Activated CD8-positive, alpha-beta T cell treated with anti-CD3 and anti-CD28 coated beads, Interleukin-2, amount 10 ng/mL, durations not matched to agents 7 days and 5 days (primary cell): ENCODE data around the gene BICDL1. TPM values are rescaled to one million over a fixed set of nuclear protein-coding genes. Genes with fewer than 3 reads are reported as not detected.

Source experiments
- ATAC-seq: fragments of 150-1000 bp; cut with Tn5 transposase; one replicate; pipeline ENCODE4 v1.10.0; 2021; ENCODE audit warnings: moderate library complexity
- CTCF ChIA-PET: fragments of 350-600 bp; sonication (Branson Sonifier 250); formaldehyde crosslinking; loops from one replicate; lab custom pipeline; 2021; ENCODE audit warnings: antibody characterized with exemption; lab: Charles Lee
- POLR2A ChIA-PET: fragments of 350-600 bp; sonication (Branson Sonifier 250); formaldehyde crosslinking; loops from one replicate; lab custom pipeline; 2021; ENCODE audit warnings: antibody characterized with exemption; lab: Charles Lee
- DNase-seq: peaks from one replicate; pipeline ENCODE4 v3.0.0-alpha.2; 2020
- H3K27ac Mint-ChIP-seq: one replicate; pipeline ENCODE4 v1.8.0; 2021; ENCODE audit warnings: mild to moderate bottlenecking, mixed read lengths
- H3K27me3 Mint-ChIP-seq: one replicate; pipeline ENCODE4 v1.8.0; 2021; ENCODE audit warnings: low read depth, mixed read lengths
- H3K36me3 Mint-ChIP-seq: one replicate; pipeline ENCODE4 v1.8.0; 2021; ENCODE audit warnings: low read depth, mixed read lengths
- H3K4me1 Mint-ChIP-seq: one replicate; pipeline ENCODE4 v1.8.0; 2021; ENCODE audit warnings: low read depth, mixed read lengths
- H3K4me3 Mint-ChIP-seq: one replicate; pipeline ENCODE4 v1.8.0; 2021; ENCODE audit warnings: mild to moderate bottlenecking, mixed read lengths
- H3K9me3 Mint-ChIP-seq: one replicate; pipeline ENCODE4 v1.8.0; 2022; ENCODE audit warnings: mixed read lengths; ENCODE audit not compliant: insufficient read depth
- total RNA-seq, 2 experiments: library from RNA; stranded (reverse); gene quantifications; one replicate each; pipeline ENCODE4 v1.2.3, GENCODE V29; 2021

BICDL1 gene
- total RNA-seq, result 10 to 100 TPM; 62.4 to 64.8 TPM

GRCh38 chr12:119988472-119989360 is at the start of gene BICDL1:
Gene BICDL1 (plus strand): TSS chr12:119989236. CDS start chr12:119989869, 633 bp downstream.
- ChIA-PET POLR2A (interaction anchor here (0.6 to 3.4 kb wide), 11 partner anchors 12 to 303 kb away, joined by 3 to 72 read pairs (median 9); partner anchors contain the start of genes RNU4-1, RNU4-2 and RPLP0), CTCF (interaction anchor here (0.7 to 4.8 kb wide), 21 partner anchors 9 to 212 kb away, joined by 3 to 45 read pairs (median 5); partner anchors contain the start of gene RPLP0)
- ATAC-seq (peak; percentile 87), DNase-seq (peak; percentile 97)
- H3K36me3 Mint-ChIP-seq, result peaks cover 26% of the 10 kb centered on the region
- peak within 1 kb of the TSS; percentile 80 for H3K27ac Mint-ChIP-seq
- H3K4me3 Mint-ChIP-seq, result peak within 1 kb of the TSS; percentile 86
- H3K27me3 Mint-ChIP-seq, result peaks cover 2% of the 10 kb centered on the region
- peaks cover 34% of the 10 kb centered on the region for H3K4me1 Mint-ChIP-seq
- no peaks in the 10 kb centered on the region for H3K9me3 Mint-ChIP-seq

- CTCF ChIA-PET, result interaction anchor here (1.3 kb wide), 1 partner anchor 27 kb away, joined by 4 read pairs; no protein-coding TSS in a partner anchor
- Mint-ChIP-seq H3K9me3 (no peaks in the 10 kb centered on the region), H3K4me3 (no peak overlapping the region), H3K27ac (no peak overlapping the region), H3K27me3 (peaks cover 10% of the 10 kb centered on the region), H3K36me3 (no peaks in the 10 kb centered on the region), H3K4me1 (no peaks in the 10 kb centered on the region)
- POLR2A ChIA-PET, result no interaction called here
- DNase-seq (no peak), ATAC-seq (no peak)
Measured at GRCh38 chr12:119940897-119941296, 48.1 kb upstream of the BICDL1 start.

GRCh38 chr12:119942386-119942785 is 46.6 kb upstream of the BICDL1 start:
- ATAC-seq, result no peak
- H3K9me3 Mint-ChIP-seq, result no peaks in the 10 kb centered on the region
- H3K36me3 Mint-ChIP-seq, result no peaks in the 10 kb centered on the region
- no peak for DNase-seq
- peaks cover 8% of the 10 kb centered on the region for H3K27me3 Mint-ChIP-seq
- H3K27ac Mint-ChIP-seq, result no peak overlapping the region
- POLR2A ChIA-PET, result no interaction called here
- no peaks in the 10 kb centered on the region for H3K4me1 Mint-ChIP-seq
- CTCF ChIA-PET, result no interaction called here
- H3K4me3 Mint-ChIP-seq, result no peak overlapping the region

- Mint-ChIP-seq H3K4me3 (no peak overlapping the region), H3K36me3 (no peaks in the 10 kb centered on the region), H3K9me3 (no peaks in the 10 kb centered on the region), H3K27ac (no peak overlapping the region), H3K4me1 (no peaks in the 10 kb centered on the region), H3K27me3 (peaks cover 5% of the 10 kb centered on the region)
- DNase-seq, result no peak
- ATAC-seq, result no peak
- POLR2A ChIA-PET, result no interaction called here
- CTCF ChIA-PET, result no interaction called here
Measured at GRCh38 chr12:119946213-119946612, 42.8 kb upstream of the BICDL1 start.

GRCh38 chr12:119949145-119949544 is 39.9 kb upstream of the BICDL1 start:
- ATAC-seq, result no peak
- no peaks in the 10 kb centered on the region for H3K9me3 Mint-ChIP-seq
- H3K36me3 Mint-ChIP-seq, result no peaks in the 10 kb centered on the region
- H3K4me3 Mint-ChIP-seq, result no peak overlapping the region
- no peak for DNase-seq
- H3K27ac Mint-ChIP-seq, result no peak overlapping the region
- peaks cover 5% of the 10 kb centered on the region for H3K27me3 Mint-ChIP-seq
- ChIA-PET POLR2A (no interaction called here), CTCF (interaction anchor here (1.1 to 1.4 kb wide), 2 partner anchors 12 to 353 kb away, joined by 3 read pairs; partner anchors contain the start of gene SIRT4)
- no peaks in the 10 kb centered on the region for H3K4me1 Mint-ChIP-seq

- no peak overlapping the region for H3K27ac Mint-ChIP-seq
- no peaks in the 10 kb centered on the region for H3K4me1 Mint-ChIP-seq
- H3K9me3 Mint-ChIP-seq, result no peaks in the 10 kb centered on the region
- DNase-seq (no peak), ATAC-seq (no peak)
- peaks cover 5% of the 10 kb centered on the region for H3K27me3 Mint-ChIP-seq
- no peaks in the 10 kb centered on the region for H3K36me3 Mint-ChIP-seq
- POLR2A ChIA-PET, result no interaction called here
- no peak overlapping the region for H3K4me3 Mint-ChIP-seq
- CTCF ChIA-PET, result interaction anchor here (1.1 to 1.4 kb wide), 2 partner anchors 12 to 353 kb away, joined by 3 read pairs; partner anchors contain the start of gene SIRT4
Measured at GRCh38 chr12:119949594-119949993, 39.4 kb upstream of the BICDL1 start.

- H3K36me3 Mint-ChIP-seq, result peaks cover 8% of the 10 kb centered on the region
- no peak overlapping the region for H3K4me3 Mint-ChIP-seq
- no peak for DNase-seq
- POLR2A ChIA-PET, result no interaction called here
- H3K4me1 Mint-ChIP-seq, result no peaks in the 10 kb centered on the region
- CTCF ChIA-PET, result no interaction called here
- H3K27me3 Mint-ChIP-seq, result no peaks in the 10 kb centered on the region
- H3K9me3 Mint-ChIP-seq, result peaks cover 25% of the 10 kb centered on the region
- no peak for ATAC-seq
- H3K27ac Mint-ChIP-seq, result no peak overlapping the region
Measured at GRCh38 chr12:119956047-119956446, 33.0 kb upstream of the BICDL1 start.

GRCh38 chr12:119957135-119957534 is 31.9 kb upstream of the BICDL1 start:
- peaks cover 25% of the 10 kb centered on the region for H3K9me3 Mint-ChIP-seq
- no peaks in the 10 kb centered on the region for H3K27me3 Mint-ChIP-seq
- ATAC-seq (no peak), DNase-seq (no peak)
- peaks cover 8% of the 10 kb centered on the region for H3K36me3 Mint-ChIP-seq
- no peaks in the 10 kb centered on the region for H3K4me1 Mint-ChIP-seq
- H3K27ac Mint-ChIP-seq, result no peak overlapping the region
- CTCF ChIA-PET, result no interaction called here
- no peak overlapping the region for H3K4me3 Mint-ChIP-seq
- POLR2A ChIA-PET, result no interaction called here

GRCh38 chr12:119959435-119959834 is 29.6 kb upstream of the BICDL1 start:
- no peak for DNase-seq
- H3K4me3 Mint-ChIP-seq, result no peak overlapping the region
- ChIA-PET POLR2A (no interaction called here), CTCF (no interaction called here)
- H3K4me1 Mint-ChIP-seq, result no peaks in the 10 kb centered on the region
- no peak for ATAC-seq
- H3K27ac Mint-ChIP-seq, result no peak overlapping the region
- H3K9me3 Mint-ChIP-seq, result peaks cover 25% of the 10 kb centered on the region
- H3K36me3 Mint-ChIP-seq, result peaks cover 8% of the 10 kb centered on the region
- H3K27me3 Mint-ChIP-seq, result no peaks in the 10 kb centered on the region

- ChIA-PET POLR2A (no interaction called here), CTCF (no interaction called here)
- DNase-seq, result no peak
- ATAC-seq, result no peak
- Mint-ChIP-seq H3K27me3 (peaks cover 2% of the 10 kb centered on the region), H3K36me3 (no peaks in the 10 kb centered on the region), H3K27ac (no peak overlapping the region), H3K9me3 (no peaks in the 10 kb centered on the region), H3K4me1 (no peaks in the 10 kb centered on the region), H3K4me3 (no peak overlapping the region)
Measured at GRCh38 chr12:119964123-119964522, 24.9 kb upstream of the BICDL1 start.

GRCh38 chr12:119964929-119965328 is 24.1 kb upstream of the BICDL1 start:
- Mint-ChIP-seq H3K4me1 (no peaks in the 10 kb centered on the region), H3K4me3 (no peak overlapping the region), H3K27ac (no peak overlapping the region), H3K27me3 (peaks cover 2% of the 10 kb centered on the region), H3K9me3 (no peaks in the 10 kb centered on the region), H3K36me3 (no peaks in the 10 kb centered on the region)
- ChIA-PET POLR2A (no interaction called here), CTCF (no interaction called here)
- ATAC-seq (no peak), DNase-seq (no peak)

- CTCF ChIA-PET, result interaction anchor here (0.9 to 1.4 kb wide), 2 partner anchors 8 to 12 kb away, joined by 3 to 5 read pairs; partner anchors contain the start of gene BICDL1
- DNase-seq (no peak), ATAC-seq (peak; percentile 47)
- POLR2A ChIA-PET, result no interaction called here
- no peaks in the 10 kb centered on the region for H3K36me3 Mint-ChIP-seq
- H3K4me3 Mint-ChIP-seq, result no peak overlapping the region
- no peaks in the 10 kb centered on the region for H3K9me3 Mint-ChIP-seq
- H3K4me1 Mint-ChIP-seq, result peaks cover 7% of the 10 kb centered on the region
- H3K27ac Mint-ChIP-seq, result no peak overlapping the region
- H3K27me3 Mint-ChIP-seq, result peaks cover 10% of the 10 kb centered on the region
Measured at GRCh38 chr12:119980242-119980641, 8.8 kb upstream of the BICDL1 start.
